Heart left ventricle (tissue), 16 donors: Measurements from ENCODE around the gene GTF2F1. TPM values are rescaled to one million over a fixed set of nuclear protein-coding genes. Genes with fewer than 3 reads are reported as not detected.
"Not testable (repeated sequence)": the region's sequence is repeated elsewhere in the genome, so short reads cannot be mapped to it uniquely, and the experiment has no call there.

Experiments
- ATAC-seq, 4 donors: fragments of 200-7000 bp; cut with Tn5 transposase; one replicate each; pipeline ENCODE4 v1.9.1; 2020 to 2022; ENCODE audit warnings: moderate library complexity in 4 of 4, mild to moderate bottlenecking in 3 of 4, moderate number of reproducible peaks in 1 of 4
- DNase-seq, 5 donors: peaks; one replicate each; pipeline ENCODE4 v3.0.0-alpha.2; 2020
- H3K27ac ChIP-seq, 12 donors: fragments of 200-600 bp; sonication (generic) in 4 of 12; one replicate each; pipeline versions ENCODE4 v1.5.0 to v1.8.0; 2016 to 2022; ENCODE audit warnings: mild to moderate bottlenecking in 2 of 12
- H3K27me3 ChIP-seq, 9 donors: fragments of 200-600 bp; sonication (generic) in 2 of 9; one replicate each; pipeline versions ENCODE4 v1.5.1 to v1.8.0; 2016 to 2022; ENCODE audit warnings: mild to moderate bottlenecking in 3 of 9
- H3K36me3 ChIP-seq, 9 donors: fragments of 200-600 bp; sonication (generic) in 2 of 9; one replicate each; pipeline versions ENCODE4 v1.5.0 to v1.8.0; 2018 to 2022; ENCODE audit warnings: mild to moderate bottlenecking in 2 of 9
- H3K4me1 ChIP-seq, 12 donors: fragments of 200-600 bp; sonication (generic) in 4 of 12; one replicate each; pipeline versions ENCODE4 v1.5.0 to v1.8.0; 2016 to 2022; ENCODE audit warnings: mild to moderate bottlenecking in 3 of 12
- H3K4me3 ChIP-seq, 12 donors: fragments of 200-600 bp; sonication (generic) in 4 of 12; one replicate each; pipeline versions ENCODE4 v1.5.0 to v1.8.0; 2017 to 2022; ENCODE audit warnings: mild to moderate bottlenecking in 9 of 12, moderate library complexity in 4 of 12
- H3K9me3 ChIP-seq, 12 donors: fragments of 200-600 bp; sonication (generic) in 4 of 12; one replicate each; pipeline versions ENCODE4 v1.5.0 to v1.8.0; 2016 to 2022; ENCODE audit warnings: mild to moderate bottlenecking in 1 of 12
- CTCF ChIP-seq, 12 donors: fragments of 200-600 bp; sonication (generic) in 4 of 12; IDR thresholded peaks; one replicate each; pipeline versions ENCODE4 v1.5.0 to v1.8.0; 2018 to 2022; ENCODE audit warnings: antibody characterized with exemption in 12 of 12, mild to moderate bottlenecking in 5 of 12
- POLR2A ChIP-seq, 2 donors: fragments of 450-650 bp; IDR thresholded peaks; one replicate each; pipeline ENCODE4 v1.6.1; 2017; ENCODE audit warnings: antibody characterized with exemption in 2 of 2, mild to moderate bottlenecking in 2 of 2, moderate library complexity in 2 of 2
- WGBS, 4 donors: extraction: QIAGEN DNeasy Blood & Tissue Kit in 2 of 4; methylation state at CpG; one replicate each; pipeline versions ENCODE4 v1.1.5 to v1.1.7; 2013 to 2018; 5-methylcytosine and 5-hydroxymethylcytosine counted together
- intact Hi-C, 10 donors: fragments of 100-400 bp; cut with DNase I; formaldehyde crosslinking; loops; one replicate each; pipeline versions ENCODE4 v1.11.1 to v1.14.2; 2022
- polyA plus RNA-seq, 2 donors: library from polyadenylated mRNA; stranded (reverse); fragments of 200-250 nt; gene quantifications; one replicate each; pipeline ENCODE4 v1.2.3, GENCODE V29; 2013
- total RNA-seq, 9 donors: library from RNA; depleted of rRNA in 2 of 9; stranded (reverse); fragments of >200 nt in 2 of 9; fragmentation: NEBNext Ultra II Directional in 3 of 9; extraction: Animal tissue kit (Norgen Biotek cat#: 25700) in 3 of 9; gene quantifications; one replicate each; pipeline versions ENCODE4 v1.1.0 to v1.2.4, GENCODE V29; 2016 to 2023
- donor health status: ischemic (EF 13 %, LVEDD 7.1; RV severe dilation, severe dysfunction).
- donor health status: healthy with polysubstance abuse.
- donor health status: DM: no; HTN: yes; CAD: no.
- donor health status: DM: no; HTN: no; CAD: no.
- donor health status: ischemic (EF 25% LVEDD 6.9; RV normal size, moderate dysfunction).
- donor health status: ischemic (EF 25% LVEDD 5.7; RV mildly dilated, moderate dysfunction).
- donor health status: healthy.
- donor health status: DM: yes; HTN: yes; CAD: no.
- donor health status: ischemic (EF 35%, LVEDD 5.7; RV mildly dilated, moderate dysfunction).
- donor health status: nonischemic (EF 11% LVEDD 7.7; RV severe dilation, severe dysfunction).
- donor health status: DM: yes; HTN: yes; CAD: no.
- donor health status: PGD.
- donor health status: ischemic (EF 29% LVEDD 5.4; RV normal size, mild dysfunction).
- donor health status: nonischemic (EF 23%, LVEDD 6.1; RV moderate dilation, normal function).

GTF2F1 gene
- total and polyA plus RNA-seq, 11 donors: 20.8 to 58.2 (median 29.8) TPM

GRCh38 chr19:6429419-6430221 lies 36.7 kb upstream of the GTF2F1 start:
- intact Hi-C loops: no loop called here
- Histone ChIP-seq H3K36me3 (no peaks in the 10 kb centered on the region), H3K27ac (no peak overlapping the region), H3K27me3 (no peaks in the 10 kb centered on the region), H3K9me3 (no peaks in the 10 kb centered on the region), H3K4me1 (peaks cover 0 to 6% (median 5%) of the 10 kb centered on the region in 12 donors), H3K4me3 (no peak overlapping the region)
- DNase-seq: no peak
- ATAC-seq: no peak
- TF ChIP-seq POLR2A (IDR thresholded peaks at IDR 0.05): no peak
- no peak for TF ChIP-seq CTCF (IDR thresholded peaks at IDR 0.05)
- 60 to 61% (median 61%) methylated on average over 20 of the region's 20 CpGs for WGBS, 4 donors

- H3K27ac ChIP-seq, DNase-seq, H3K36me3 ChIP-seq, H3K4me1 ChIP-seq, H3K4me3 ChIP-seq, H3K27me3 ChIP-seq, intact Hi-C loops, H3K9me3 ChIP-seq, ATAC-seq: not testable (repeated sequence)
- 86 to 91% (median 88%) methylated on average over 2 of the region's 2 CpGs for WGBS, 4 donors
Measured at GRCh38 chr19:6428692-6429418, 35.9 kb upstream of the GTF2F1 start.

GRCh38 chr19:6427131-6427530 lies 34.2 kb upstream of the GTF2F1 start:
- no peaks in the 10 kb centered on the region for H3K27me3 ChIP-seq
- intact Hi-C loops: no loop called here
- H3K4me3 ChIP-seq: no peak overlapping the region
- H3K36me3 ChIP-seq: peaks cover 0 to 3% (median 0%) of the 10 kb centered on the region in 9 donors
- no peak overlapping the region for H3K27ac ChIP-seq
- H3K4me1 ChIP-seq: peaks cover 0 to 25% (median 18%) of the 10 kb centered on the region in 12 donors
- ATAC-seq (no peak), DNase-seq (no peak)
- WGBS, 4 donors: 93 to 98% (median 95%) methylated on average over 16 to 18 of the region's 18 CpGs
- TF ChIP-seq CTCF (IDR thresholded peaks at IDR 0.05) (no peak), POLR2A (IDR thresholded peaks at IDR 0.05) (no peak)
- H3K9me3 ChIP-seq: no peaks in the 10 kb centered on the region

- Histone ChIP-seq H3K27ac (peak overlapping the region; percentile 59 to 89 (median 84)), H3K9me3 (no peaks in the 10 kb centered on the region), H3K27me3 (no peaks in the 10 kb centered on the region), H3K4me3 (peak overlapping the region in 10 of 12 donors; percentile 20 to 74 (median 38)), H3K36me3 (peaks cover 0 to 14% (median 8%) of the 10 kb centered on the region in 9 donors), H3K4me1 (peaks cover 0 to 37% (median 21%) of the 10 kb centered on the region in 12 donors)
- DNase-seq (no peak), ATAC-seq (no peak)
- intact Hi-C loops: loop anchor here in 3 of 10 donors (1.0 to 2.0 kb wide), 5 partner anchors 33 to 65 kb away; partner anchors contain the start of genes ALKBH7 (in 2 of the 3), GTF2F1 (in 2 of the 3) and CLPP (in 1 of the 3)
- 88 to 96% (median 91%) methylated on average over 17 to 21 of the region's 21 CpGs for WGBS, 4 donors
- peak in 3 of 12 donors; percentile 10 to 20 (median 12) for TF ChIP-seq CTCF (IDR thresholded peaks at IDR 0.05)
- no peak for TF ChIP-seq POLR2A (IDR thresholded peaks at IDR 0.05)
Measured at GRCh38 chr19:6425732-6426620, 33.0 kb upstream of the GTF2F1 start.
